ENCODE results near the gene DHRS12. TPM values are rescaled to one million over a fixed set of nuclear protein-coding genes. Genes with fewer than 3 reads are reported as not detected.
A peak's percentile ranks its signal among the peaks of the same experiment; 100 is the strongest.

The DHRS12 gene, protein sequence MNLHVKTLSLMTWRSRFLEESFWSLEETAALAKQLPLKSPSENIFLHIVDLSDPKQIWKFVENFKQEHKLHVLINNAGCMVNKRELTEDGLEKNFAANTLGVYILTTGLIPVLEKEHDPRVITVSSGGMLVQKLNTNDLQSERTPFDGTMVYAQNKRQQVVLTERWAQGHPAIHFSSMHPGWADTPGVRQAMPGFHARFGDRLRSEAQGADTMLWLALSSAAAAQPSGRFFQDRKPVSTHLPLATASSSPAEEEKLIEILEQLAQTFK
- total RNA-seq = 5.4 and 10.5 TPM in 2 replicates

DNA sequence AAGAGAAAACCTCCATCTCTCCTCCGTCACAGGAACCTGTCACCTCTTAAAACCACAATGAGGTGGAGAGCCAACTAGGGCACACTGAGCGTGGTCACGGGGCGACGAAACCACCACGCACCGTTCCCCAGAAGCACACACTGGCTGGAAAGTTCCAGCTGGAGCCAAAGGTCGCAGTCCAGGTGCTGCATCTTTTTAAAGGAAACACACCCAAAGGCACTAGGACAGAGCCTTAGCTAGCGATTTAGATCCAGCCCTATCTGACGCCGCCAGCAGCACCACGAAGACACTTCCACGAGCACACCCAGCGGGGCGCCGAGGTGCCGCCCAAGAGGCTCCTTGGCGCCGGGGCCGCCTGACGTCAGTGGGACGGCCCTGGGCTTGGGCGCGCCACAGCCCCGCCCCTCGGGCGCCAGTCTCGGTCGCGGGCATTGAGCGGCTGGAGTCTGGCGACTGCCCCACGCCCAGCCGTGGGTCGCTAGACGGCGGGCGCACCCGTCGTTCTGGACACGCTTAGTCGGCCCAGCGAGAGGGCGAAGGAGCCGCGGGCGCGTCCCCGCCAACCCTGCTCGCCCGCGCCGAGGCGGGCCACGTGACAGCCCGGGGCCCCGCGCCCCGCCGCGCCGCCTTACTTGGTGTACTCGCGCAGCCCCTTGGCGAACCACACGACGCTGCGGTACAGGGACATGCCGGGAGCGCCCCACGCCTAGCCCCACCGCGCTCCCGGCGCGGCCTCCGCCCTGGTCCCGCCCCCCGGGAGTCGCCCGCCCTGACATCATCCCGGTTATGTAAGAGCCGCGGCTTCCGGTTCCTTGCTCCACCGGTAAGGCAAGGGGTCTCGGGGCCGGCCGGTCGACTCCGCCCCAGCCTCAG is at the start of gene DHRS12:
DHRS12 (minus strand) TSS at position 742 of the 873 bp plus-strand sequence. CDS start 4,504 bp downstream, outside the sequence.
- peak; percentile 48 to 86 for DNase-seq (ENCODE audit: low read depth in 2 of 2)

DNA sequence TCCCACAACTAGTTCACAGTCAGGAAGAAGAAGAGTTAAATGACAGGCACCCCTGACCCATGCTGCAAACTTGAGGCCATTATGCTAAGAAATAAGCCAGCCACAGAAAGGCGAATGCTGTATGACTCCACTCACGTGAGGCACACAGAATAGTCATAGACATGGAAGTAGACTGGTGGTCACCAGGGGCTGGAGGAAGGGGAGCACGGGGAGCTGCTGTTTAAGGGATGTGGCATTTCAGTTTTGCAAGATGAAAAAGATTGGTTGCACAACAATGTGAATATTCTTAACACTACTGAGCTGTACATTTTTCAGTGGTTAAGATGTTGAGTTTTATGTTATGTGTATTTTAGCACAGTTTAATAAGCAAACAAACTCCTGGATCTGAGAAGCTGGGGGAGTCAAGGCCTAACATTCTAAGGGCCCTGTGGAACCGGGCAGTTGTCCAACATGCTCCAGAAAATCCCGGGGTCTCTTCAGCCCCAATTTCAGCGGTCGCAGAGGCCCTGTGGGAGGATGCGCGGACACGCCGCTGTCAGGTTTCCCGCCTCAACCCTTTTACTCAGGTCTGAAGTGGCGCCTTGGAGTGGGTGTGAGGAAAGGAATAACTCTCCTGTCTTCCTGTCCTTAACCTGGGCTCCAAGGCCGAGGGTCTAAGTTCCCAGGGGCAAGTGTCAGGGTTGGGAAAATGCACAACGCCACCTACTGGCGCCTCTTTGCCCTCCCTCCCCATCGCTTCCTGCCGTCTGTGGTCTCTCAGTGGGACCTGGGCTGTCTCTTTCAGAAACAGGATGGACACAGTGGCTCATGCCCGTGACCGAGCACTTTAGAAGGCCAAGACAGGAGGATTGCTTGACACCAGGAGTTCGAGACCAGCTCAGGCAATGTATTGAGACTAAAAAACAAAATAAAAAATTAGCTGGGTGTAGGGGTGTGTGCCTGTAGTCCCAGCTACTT is 45.5 kb upstream of the DHRS12 start:
- peak in 1 of 2 donors; percentile 9 for DNase-seq (ENCODE audit: low read depth in 2 of 2)

DNA sequence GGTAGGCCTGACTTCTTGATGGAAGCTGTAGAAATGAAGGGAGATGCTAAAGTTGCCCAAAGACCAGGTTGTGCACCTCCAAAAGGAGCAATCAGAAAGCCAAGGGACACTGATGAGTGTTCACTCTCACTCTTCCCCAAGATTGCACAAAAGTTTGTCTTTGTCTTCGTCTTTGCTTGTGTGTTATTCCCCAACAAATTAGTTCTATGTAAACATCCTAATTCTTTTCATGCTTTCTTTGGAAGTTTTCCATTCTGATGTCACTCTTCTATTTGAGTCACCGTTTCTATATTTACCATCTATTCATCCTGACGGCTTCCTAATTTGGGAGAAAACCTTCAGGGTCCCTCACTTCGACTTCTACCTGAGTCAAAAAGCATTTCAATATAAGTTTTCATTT is 44.7 kb upstream of the DHRS12 start:
- peak in 1 of 2 donors; percentile 41 for DNase-seq (ENCODE audit: low read depth in 2 of 2)

DNA sequence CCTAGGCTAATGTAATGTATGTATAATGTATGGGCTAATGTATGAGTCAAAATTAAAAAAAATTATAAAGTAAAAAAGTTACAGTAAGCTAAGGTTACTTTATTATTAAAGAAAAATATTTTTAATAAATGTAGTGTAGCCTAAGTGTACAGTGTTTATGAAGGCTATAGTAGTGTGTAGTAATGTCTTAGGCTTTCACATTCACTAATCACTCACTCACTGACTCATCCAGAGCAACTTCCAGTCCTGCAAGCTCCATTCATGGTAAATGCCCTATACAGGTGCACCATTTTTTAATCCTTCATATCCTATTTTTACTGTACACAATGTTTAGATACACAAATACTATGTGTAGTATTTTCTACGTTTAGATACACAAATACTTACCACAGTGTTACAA is 42.8 kb upstream of the DHRS12 start:
- no peak for DNase-seq (ENCODE audit: low read depth in 2 of 2)

DNA sequence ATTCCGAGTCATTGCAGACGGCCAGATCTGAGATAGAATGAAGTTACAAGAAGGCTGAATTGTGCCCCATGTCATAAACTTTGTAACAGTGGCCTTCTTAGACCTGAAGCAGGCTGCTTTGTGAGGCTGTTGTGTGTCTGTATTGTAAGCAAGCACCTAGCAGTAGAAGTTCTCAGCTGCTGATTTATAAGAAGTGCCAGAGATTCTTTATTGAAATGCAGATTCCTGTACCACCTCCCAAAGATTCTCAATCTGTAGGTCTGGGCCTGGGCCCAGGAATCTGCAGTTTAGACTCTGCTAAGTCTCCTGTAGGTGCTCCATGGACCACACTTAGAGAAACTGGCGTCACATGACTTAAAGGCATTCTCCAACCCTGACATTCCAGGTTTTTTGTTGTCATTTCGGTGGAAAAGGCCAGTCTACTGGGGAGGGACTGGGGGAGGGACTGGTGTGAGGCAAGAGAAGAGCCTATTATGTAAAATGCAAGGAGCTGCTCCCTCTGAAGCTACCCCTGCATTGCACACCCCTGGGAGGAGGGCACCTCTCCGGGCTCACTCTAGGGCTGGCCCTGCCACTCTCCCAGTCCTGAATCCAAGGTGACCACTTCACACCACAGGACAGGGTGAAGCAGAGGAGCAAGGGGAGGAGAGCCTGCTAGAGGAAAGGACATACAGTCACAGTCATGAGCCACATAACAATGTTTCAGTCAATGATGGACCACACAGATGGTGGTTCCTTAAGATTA is 41.8 kb upstream of the DHRS12 start:
- DNase-seq (ENCODE audit: low read depth in 2 of 2) = no peak

DNA sequence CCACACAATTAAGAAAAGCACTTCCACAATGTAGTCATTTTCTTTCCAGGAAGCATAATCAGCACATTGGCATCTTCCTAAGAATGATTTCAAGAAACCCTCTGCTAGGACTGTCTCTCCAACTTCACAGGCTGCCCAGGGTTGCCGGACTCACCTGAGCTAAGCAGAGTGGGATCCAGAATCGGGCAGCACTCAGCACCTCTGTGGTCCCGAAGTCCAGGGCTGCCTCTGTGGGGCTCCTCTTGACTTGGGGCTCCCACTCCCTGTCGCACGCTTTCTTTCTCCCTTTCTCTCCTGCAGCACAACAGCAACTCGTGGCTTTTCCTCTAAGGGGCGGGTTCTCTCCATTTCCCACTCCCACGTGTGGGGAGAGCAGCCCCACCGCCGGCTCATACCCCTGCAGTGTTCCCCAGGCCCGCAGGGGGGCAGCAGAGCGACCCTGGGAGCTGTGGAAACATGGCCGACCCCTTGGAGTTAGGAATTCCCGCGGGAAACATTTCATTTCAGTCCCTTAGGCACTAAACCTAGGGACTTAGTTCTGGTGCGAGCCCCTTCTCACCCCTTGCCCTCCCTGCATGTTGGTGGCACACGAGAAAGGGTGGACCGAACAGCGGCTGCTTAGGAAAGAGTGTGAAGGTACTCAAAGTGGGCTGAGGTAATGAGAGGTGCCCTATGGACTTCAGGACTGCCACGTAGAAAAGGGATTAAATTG is 41.1 kb upstream of the DHRS12 start, which contains the start of gene TMEM272:
TMEM272 (minus strand) TSS at position 316 of the 712 bp plus-strand sequence. CDS start 6,647 bp downstream, outside the sequence.
- DNase-seq (ENCODE audit: low read depth in 2 of 2) = peak in 1 of 2 donors; percentile 41

DNA sequence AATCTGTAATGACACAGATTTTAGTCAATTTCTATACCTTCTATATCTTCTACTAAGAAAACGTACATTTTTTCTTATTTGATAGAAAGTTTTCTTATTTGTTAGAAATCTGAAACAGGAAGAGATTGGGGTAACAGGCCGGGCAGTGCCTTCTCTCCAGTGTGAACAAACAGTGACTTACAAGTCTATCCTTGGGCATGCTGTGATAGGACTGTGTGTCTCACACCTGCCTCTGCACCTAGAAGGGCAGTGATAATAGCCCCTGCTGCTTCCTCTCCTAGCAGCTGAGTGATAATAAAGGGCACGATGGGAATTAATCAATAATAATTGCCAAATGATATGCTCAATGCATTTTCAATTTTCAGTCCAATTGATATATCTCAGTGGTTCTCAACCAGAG is 39.6 kb upstream of the DHRS12 start:
- DNase-seq (ENCODE audit: low read depth in 2 of 2) = no peak

DNA sequence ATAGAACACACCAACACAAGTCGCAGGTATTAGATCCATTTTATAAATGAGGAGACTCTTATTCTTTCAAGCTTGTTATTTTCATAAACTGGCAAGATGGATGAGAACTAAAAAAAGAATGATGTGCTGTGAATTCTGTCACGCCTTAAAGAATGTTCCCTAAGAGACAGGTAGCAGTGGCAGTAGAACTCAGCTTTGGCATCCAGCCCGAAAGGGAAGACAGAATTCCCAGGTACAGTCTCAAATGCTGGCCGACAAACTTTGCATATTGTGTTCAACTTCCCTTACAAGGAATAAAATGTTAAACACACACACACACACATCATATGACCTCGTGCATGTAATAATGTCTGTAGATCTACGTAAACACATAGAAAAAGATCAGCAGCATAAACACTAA is 37.8 kb upstream of the DHRS12 start:
- DNase-seq (ENCODE audit: low read depth in 2 of 2) = no peak

DNA sequence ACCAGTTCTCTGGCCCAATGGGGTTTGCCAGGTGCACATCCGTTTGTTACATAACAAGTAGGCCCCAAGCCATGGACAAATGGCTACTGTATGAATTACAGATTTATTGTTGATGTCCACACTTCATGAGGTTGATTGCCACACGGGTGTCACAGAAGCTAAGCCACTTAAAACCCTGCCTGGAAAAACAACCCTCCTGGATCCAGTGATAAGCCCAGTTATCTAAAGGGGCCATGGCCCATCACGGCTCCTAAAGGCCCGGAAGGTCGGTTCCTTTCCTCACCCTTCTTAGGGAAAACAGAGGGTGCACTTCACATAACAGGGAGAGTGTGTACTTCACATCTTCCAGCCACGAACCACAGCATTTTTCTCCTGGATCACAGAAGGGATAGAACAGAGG is 37.0 kb upstream of the DHRS12 start:
- no peak for DNase-seq (ENCODE audit: low read depth in 2 of 2)

DNA sequence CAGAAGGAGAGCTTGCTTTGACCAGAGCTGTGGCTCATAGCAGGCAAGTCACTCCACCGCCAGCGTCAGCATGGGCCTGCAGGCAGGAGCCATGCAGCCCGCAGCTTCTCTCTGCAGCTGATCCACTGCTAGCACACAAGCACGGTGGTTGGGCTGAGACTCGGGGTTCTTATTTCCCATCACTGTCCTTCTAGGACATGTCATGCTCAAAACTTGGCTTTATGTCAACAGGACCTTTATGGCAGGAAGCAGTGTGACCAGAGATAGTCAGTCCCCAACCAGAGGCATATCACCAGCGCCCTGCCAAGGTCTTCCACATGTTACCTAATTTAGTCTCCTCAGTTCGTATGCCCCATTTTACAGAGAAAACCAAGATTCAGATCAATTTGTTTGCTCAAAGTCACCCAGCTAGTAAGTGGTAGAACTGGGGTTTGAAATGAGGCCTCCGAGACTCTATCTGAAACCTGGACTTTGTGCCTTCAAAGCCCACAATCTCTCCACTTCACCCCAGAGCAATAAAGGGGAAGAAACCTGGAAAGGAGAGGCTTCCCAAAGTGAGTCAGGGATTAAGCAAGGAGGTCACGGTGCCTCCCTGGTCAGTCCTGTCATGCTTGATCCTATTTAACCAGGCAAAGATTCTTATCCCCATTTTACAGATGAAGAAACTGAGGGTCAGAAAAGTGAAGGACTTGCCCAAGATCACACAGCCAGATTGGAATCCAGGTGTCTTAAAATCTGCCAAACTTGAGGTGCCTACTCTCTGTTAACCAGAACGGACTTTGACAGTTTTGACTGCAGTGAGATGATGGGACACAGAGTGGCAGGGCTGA is 36.0 kb upstream of the DHRS12 start:
- no peak for DNase-seq (ENCODE audit: low read depth in 2 of 2)

DNA sequence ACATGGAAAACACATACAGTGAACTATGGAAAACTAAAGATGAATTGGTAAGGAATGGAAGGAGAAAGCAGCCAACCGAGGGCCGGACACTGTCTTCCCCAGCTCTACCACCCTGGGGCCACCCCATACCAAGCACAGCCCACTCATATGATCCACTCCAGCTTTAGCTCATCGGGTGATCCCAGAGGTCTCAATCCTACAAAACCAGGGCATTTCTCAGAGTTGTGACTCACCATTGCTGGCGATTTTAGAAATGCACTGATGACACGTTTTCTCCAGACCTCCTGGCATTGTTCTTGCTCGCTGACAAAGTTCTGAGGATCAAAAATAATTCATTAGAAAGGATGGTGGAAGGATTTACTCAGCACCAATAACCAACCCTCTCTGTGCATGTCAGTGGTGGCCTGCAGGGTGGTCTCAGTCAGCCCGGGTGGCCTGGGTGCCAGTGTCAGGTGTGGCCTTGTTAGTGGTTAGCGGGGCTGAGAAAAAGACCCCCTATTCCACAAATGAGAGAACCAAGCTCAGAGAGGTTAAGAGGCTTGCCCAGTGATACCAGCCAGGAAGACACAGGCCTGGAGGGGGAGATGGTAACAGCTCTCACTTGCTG is 34.4 kb upstream of the DHRS12 start:
- no peak for DNase-seq (ENCODE audit: low read depth in 2 of 2)

DNA sequence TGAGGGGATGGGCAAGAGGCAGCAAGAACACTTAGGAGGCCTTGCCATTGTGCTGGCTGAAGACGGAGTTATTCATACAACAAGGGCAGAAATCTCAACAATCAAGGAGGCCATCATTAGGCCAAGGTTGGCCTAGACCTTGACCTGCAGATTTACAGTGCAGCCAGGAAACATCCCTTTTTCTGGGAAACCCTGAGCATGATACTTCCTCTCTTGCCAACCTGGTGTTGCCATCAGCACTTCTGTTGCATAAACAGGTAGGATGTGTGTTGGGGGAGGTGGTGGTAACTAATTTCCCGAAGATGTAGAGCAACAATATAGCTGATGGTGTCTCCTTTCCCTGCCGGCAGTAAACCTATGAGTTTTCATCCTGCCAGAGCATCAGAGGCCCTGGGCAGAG is 33.1 kb upstream of the DHRS12 start:
- DNase-seq (ENCODE audit: low read depth in 2 of 2) = no peak

DNA sequence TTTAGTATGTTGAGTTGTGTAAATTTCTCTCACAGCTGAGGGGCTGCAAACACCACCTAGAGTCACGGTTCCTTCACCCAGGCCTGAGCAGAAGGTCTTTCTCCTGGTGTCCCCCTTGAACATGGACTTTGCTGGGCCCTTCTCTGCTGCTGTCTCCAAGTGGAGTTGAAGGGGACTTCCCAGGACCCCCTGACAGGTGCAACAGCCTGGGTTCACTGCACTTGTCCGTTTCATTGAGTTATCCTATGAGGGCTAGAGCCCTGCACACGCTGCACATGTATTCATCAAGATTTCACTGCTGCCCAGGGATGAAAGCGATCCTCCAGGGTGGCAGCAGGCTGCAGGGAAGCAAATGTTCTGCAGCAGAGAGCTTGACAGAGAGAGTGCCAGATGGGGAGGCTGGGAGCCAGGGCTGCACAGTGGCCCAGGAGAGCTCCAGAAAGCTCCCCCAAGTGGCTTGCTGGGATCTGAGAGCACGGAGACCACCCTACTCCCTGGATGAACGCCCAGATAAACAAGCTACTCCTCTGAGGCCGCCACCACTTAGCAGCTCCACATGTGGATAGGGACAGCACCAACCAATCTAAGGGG is 30.7 kb upstream of the DHRS12 start:
- no peak for DNase-seq (ENCODE audit: low read depth in 2 of 2)

DNA sequence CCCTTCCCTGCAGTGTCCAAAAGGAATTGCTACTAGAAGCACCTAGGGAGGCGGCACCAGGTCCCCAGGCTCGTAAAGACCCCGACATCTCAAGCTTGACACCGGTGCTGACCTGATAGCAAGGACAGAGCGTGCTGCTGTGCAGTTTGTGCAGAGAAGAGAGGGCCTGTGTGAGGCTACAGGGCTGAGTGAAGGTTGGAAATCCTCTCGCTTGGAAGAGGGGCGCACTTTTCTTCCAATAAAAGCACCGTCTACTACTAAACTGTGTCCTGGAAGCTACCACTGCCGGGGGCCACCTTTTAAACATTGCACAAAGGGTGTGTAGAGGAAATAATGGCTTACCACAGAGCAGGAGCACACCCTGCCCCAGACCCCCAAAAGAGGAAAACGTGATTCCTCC is 30.0 kb upstream of the DHRS12 start:
- DNase-seq (ENCODE audit: low read depth in 2 of 2) = no peak

DNA sequence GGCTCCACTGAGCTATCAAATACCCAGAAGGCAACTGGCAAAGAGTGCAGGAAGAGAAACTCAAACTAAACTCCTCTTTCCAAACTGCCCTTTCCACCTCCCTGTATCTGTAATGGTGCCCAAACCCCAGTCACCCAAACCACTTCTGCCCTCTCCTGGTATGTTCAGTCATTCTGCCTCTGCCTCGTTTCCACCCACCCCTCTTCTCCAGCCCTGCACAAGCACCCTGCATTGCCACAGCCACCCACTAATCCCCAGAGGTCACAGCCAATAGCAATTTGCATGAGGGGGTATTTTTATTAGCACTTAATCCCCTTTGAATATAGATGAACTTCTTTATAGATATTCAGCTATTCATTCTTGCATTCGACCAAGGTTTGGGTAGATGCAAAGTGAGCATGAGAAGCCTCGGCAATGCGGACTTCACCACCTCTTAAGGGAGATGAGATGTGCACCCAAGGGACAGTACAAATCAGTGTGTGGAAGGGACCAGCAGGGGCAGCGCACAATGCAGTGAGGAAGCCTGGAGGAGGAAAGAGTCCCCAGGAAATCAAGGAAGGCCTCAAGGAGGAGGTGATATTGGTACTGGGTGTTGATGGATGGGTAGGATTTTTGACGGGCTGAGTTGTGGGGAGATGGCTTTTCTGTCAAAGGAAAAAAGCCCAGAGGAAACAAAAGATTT is 28.6 kb upstream of the DHRS12 start:
- DNase-seq (ENCODE audit: low read depth in 2 of 2) = peak in 1 of 2 donors; percentile 14

DNA sequence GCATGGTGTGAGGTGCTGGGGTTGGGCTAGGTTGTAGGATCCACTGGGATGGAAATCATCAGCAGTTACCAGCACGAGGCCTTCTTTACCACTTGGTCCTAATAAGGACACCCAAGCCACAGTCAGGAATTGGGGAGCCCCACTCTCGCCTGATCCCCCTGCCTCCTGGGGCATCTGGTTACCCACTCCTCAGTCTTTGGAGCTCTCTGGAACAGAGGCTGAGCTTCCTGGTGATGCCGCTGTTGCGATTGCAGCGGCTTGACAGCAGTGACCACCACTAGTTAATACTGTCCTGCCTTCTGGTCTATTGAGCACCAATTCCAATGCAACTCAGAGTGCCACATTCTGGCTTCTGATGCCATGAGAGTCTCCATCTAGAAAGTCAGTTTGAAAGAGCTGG is 27.6 kb upstream of the DHRS12 start:
- DNase-seq (ENCODE audit: low read depth in 2 of 2) = no peak

DNA sequence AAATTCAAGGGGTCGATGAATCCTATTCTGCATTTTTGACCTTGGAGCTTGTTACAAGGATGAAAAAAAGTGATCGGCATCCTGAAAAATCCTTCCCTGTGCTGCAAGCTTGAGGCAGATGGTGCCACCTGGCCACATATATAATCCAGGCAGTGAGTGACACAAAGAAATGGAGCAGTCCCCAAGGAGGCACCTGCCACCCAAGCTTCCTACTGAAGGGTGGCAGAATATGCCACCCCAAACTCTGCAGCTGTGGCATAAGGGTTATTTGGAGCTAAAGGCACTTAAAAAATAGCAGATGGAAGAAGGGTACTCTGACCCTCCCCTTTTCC is 25.6 kb upstream of the DHRS12 start:
- DNase-seq (ENCODE audit: low read depth in 2 of 2) = no peak

Measured in dermis microvascular lymphatic vessel endothelial cell (primary cell).